Osteoblast (primary cell): ENCODE measurements around the gene CBLIF. TPM values are rescaled to one million over a fixed set of nuclear protein-coding genes. Genes with fewer than 3 reads are reported as not detected.

Experiments used
- DNase-seq: peaks from one replicate; pipeline ENCODE4 v3.0.0; 2011; ENCODE audit warnings: low spot score, mixed read lengths; ENCODE audit not compliant: insufficient read length; ENCODE audit errors: missing footprints
- H2AFZ ChIP-seq: 2 replicates; pipeline ENCODE4 v1.6.0; 2011; ENCODE audit warnings: mild to moderate bottlenecking, low read length
- H3K27ac ChIP-seq: 2 replicates; pipeline ENCODE4 v1.5.1; 2011; ENCODE audit warnings: mild to moderate bottlenecking, low read depth, low read length, moderate library complexity
- H3K27me3 ChIP-seq: 2 replicates; pipeline ENCODE4 v1.6.0; 2012; ENCODE audit warnings: mild to moderate bottlenecking, control low read depth, inconsistent platforms, low read length, moderate library complexity; ENCODE audit not compliant: insufficient read depth
- H3K36me3 ChIP-seq: 2 replicates; pipeline ENCODE4 v1.5.1; 2011; ENCODE audit warnings: mild to moderate bottlenecking, low read length, control low read depth, moderate library complexity; ENCODE audit not compliant: insufficient read depth
- H3K4me1 ChIP-seq: 2 replicates; pipeline ENCODE4 v1.5.1; 2011; ENCODE audit warnings: mild to moderate bottlenecking, low read length, control low read depth, moderate library complexity; ENCODE audit not compliant: insufficient read depth
- H3K4me2 ChIP-seq: 2 replicates; pipeline ENCODE4 v1.6.0; 2011; ENCODE audit warnings: mild to moderate bottlenecking, low read length; ENCODE audit not compliant: insufficient read depth
- H3K4me3 ChIP-seq: fragments of 200-600 bp; sonication (generic); 3 replicates; pipeline ENCODE4 v1.5.1; 2012; ENCODE audit warnings: mild to moderate bottlenecking, low read length, inconsistent platforms; ENCODE audit not compliant: insufficient read depth
- H3K79me2 ChIP-seq: 2 replicates; pipeline ENCODE4 v1.6.0; 2012; ENCODE audit warnings: mild to moderate bottlenecking, low read length, control low read depth, inconsistent platforms; ENCODE audit not compliant: insufficient read depth
- H3K9me3 ChIP-seq: 2 replicates; pipeline ENCODE4 v1.5.1; 2011; ENCODE audit warnings: low read depth, low read length, control low read depth
- H4K20me1 ChIP-seq: 2 replicates; pipeline ENCODE4 v1.6.0; 2012; ENCODE audit warnings: mild to moderate bottlenecking, low read length, control low read depth; ENCODE audit not compliant: insufficient read depth
- CTCF ChIP-seq: IDR thresholded peaks from 2 replicates; pipeline ENCODE4 v1.5.1; 2011; ENCODE audit warnings: mild to moderate bottlenecking, low read depth, low read length, moderate library complexity; ENCODE audit errors: extremely low read depth
- total RNA-seq: library from RNA; depleted of rRNA; stranded (reverse); fragments of >200 nt; gene quantifications from 2 replicates; pipeline ENCODE4 v1.2.3, GENCODE V29; 2012

CBLIF gene
- total RNA-seq, 1 donor = not detected

- Histone ChIP-seq H2AFZ (no peak overlapping the region), H3K9me3 (no peaks in the 10 kb centered on the region), H3K79me2 (no peaks in the 10 kb centered on the region), H3K36me3 (no peaks in the 10 kb centered on the region), H3K4me3 (no peak overlapping the region), H3K4me1 (no peaks in the 10 kb centered on the region), H3K4me2 (no peak overlapping the region), H3K27ac (no peak overlapping the region), H4K20me1 (no peaks in the 10 kb centered on the region), H3K27me3 (no peaks in the 10 kb centered on the region)
- no peak for TF ChIP-seq CTCF
- DNase-seq = no peak
These were observed 21.5 kb upstream of the CBLIF start for GRCh38 chr11:59866836-59867235.

DNA sequence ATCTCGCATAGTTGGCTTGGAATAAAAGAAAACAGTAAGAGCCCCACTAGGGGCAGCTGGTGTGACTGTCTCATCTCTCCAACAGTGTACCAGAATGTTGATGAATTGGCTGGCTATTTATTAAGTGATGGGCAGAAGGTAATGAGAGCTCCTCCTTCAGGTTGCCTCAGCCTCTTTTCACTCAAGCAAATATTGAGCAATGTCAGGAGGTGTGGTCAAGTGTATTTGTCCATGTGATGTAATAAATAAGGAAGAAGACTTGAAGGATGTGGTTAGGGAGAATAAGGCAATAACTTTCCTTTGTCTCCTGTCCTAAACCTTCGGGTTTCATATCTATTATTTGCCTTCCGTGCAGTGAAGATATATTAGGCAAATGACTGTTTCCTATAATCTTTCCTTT lies 21.1 kb upstream of the CBLIF start, which contains the start of gene TCN1:
Gene TCN1, minus strand, starts transcription at position 91 of the 400 bp plus-strand sequence. Its CDS starts 17 bp downstream, at position 74.
- no peaks in the 10 kb centered on the region for H4K20me1 ChIP-seq
- no peaks in the 10 kb centered on the region for H3K4me1 ChIP-seq
- DNase-seq = no peak
- no peak within 1 kb of the TSS for H3K27ac ChIP-seq
- H3K4me2 ChIP-seq = no peak within 1 kb of the TSS
- H3K79me2 ChIP-seq = no peaks in the 10 kb centered on the region
- TF ChIP-seq CTCF = no peak
- H3K9me3 ChIP-seq = no peaks in the 10 kb centered on the region
- no peak within 1 kb of the TSS for H3K4me3 ChIP-seq
- H3K36me3 ChIP-seq = no peaks in the 10 kb centered on the region
- H3K27me3 ChIP-seq = no peaks in the 10 kb centered on the region
- no peak within 1 kb of the TSS for H2AFZ ChIP-seq

DNA sequence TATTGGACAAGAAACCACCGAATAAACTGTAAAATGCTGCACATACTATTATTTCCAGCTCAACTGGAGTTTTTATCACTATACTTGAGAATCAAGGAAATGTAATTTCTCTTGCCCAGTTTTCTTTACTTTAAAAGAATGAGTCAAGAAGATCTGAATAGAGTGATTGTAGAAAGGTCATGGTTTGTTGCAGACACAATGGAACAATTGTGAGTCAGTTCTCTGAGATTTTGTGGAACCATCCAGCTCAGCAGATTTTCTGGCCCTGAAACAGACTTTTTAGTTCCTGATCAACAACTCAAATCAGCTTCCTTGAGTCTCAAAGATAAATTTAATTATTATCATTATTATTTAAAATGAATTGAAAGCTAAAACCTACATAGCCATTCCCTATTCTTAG lies 19.7 kb upstream of the CBLIF start:
- no peak for DNase-seq
- no peaks in the 10 kb centered on the region for H3K27me3 ChIP-seq
- H3K27ac ChIP-seq = no peak overlapping the region
- H3K4me3 ChIP-seq = no peak overlapping the region
- no peak overlapping the region for H3K4me2 ChIP-seq
- no peak overlapping the region for H2AFZ ChIP-seq
- TF ChIP-seq CTCF = no peak
- H3K36me3 ChIP-seq = no peaks in the 10 kb centered on the region
- no peaks in the 10 kb centered on the region for H4K20me1 ChIP-seq
- no peaks in the 10 kb centered on the region for H3K4me1 ChIP-seq
- H3K79me2 ChIP-seq = no peaks in the 10 kb centered on the region
- no peaks in the 10 kb centered on the region for H3K9me3 ChIP-seq

- H3K4me1 ChIP-seq = no peaks in the 10 kb centered on the region
- TF ChIP-seq CTCF = no peak
- H3K36me3 ChIP-seq = no peaks in the 10 kb centered on the region
- H3K27me3 ChIP-seq = no peaks in the 10 kb centered on the region
- H3K4me2 ChIP-seq = no peak overlapping the region
- H4K20me1 ChIP-seq = no peaks in the 10 kb centered on the region
- no peak overlapping the region for H2AFZ ChIP-seq
- no peaks in the 10 kb centered on the region for H3K9me3 ChIP-seq
- no peak overlapping the region for H3K27ac ChIP-seq
- H3K4me3 ChIP-seq = no peak overlapping the region
- DNase-seq = no peak
- H3K79me2 ChIP-seq = no peaks in the 10 kb centered on the region
These were observed 17.0 kb upstream of the CBLIF start for GRCh38 chr11:59862252-59862651.
